ENCODE measurements around the gene ALDH9A1.

ALDH9A1 gene

GRCh38 chr1:165624441-165624840 lies 73.9 kb downstream of the ALDH9A1 start:
- no peak for DNase-seq (ENCODE audit: low read depth in 3 of 3, low spot score in 1 of 3)

GRCh38 chr1:165623624-165624023 lies 74.7 kb downstream of the ALDH9A1 start:
- no peak for DNase-seq (ENCODE audit: low read depth in 3 of 3, low spot score in 1 of 3)

GRCh38 chr1:165619647-165620151 lies 78.7 kb downstream of the ALDH9A1 start:
- DNase-seq (ENCODE audit: low read depth in 3 of 3, low spot score in 1 of 3), result no peak

GRCh38 chr1:165616987-165617546 lies 81.3 kb downstream of the ALDH9A1 start:
- no peak for DNase-seq (ENCODE audit: low read depth in 3 of 3, low spot score in 1 of 3)

GRCh38 chr1:165616054-165616612 lies 82.2 kb downstream of the ALDH9A1 start:
- no peak for DNase-seq (ENCODE audit: low read depth in 3 of 3, low spot score in 1 of 3)

All from stimulated activated CD4-positive, alpha-beta T cell treated with anti-CD3 and anti-CD28 coated beads, TNF-alpha, amount 100 ng/mL, for 1 hour (primary cell).